ENCODE data around the gene MORC3. TPM values are rescaled to one million over a fixed set of nuclear protein-coding genes. Genes with fewer than 3 reads are reported as not detected.

MORC3 gene
- 20.4 and 33.9 TPM in 2 replicates for polyA plus RNA-seq

GRCh38 chr21:36319767-36320420 is at the start of gene MORC3:
TSS of gene MORC3 (plus strand) at chr21:36320197. CDS start at chr21:36320265, 68 bp downstream.

GRCh38 chr21:36385233-36386030 is 65.4 kb downstream of the MORC3 start, which contains the start of gene CHAF1B:
TSS of gene CHAF1B (plus strand) at chr21:36385392. CDS start at chr21:36386137, 745 bp downstream.

Other genes starting within 250 kb of the MORC3 start
- gene CBR3, start 185.1 kb upstream of the MORC3 start, polyA plus RNA-seq, result 1.2 and 2.6 TPM in 2 replicates
- 4.4 and 5.2 TPM in 2 replicates for gene DOP1B, start 163.4 kb upstream of the MORC3 start, polyA plus RNA-seq
- 0.10 and 2.4 TPM in 2 replicates for gene CHAF1B, start 65.2 kb downstream of the MORC3 start, polyA plus RNA-seq
- gene CLDN14, start 159.9 kb downstream of the MORC3 start, polyA plus RNA-seq, result not detected in 2 replicates

Measured in Purkinje cell (primary cell).